ENCODE measurements around the gene PATE3.

DNA sequence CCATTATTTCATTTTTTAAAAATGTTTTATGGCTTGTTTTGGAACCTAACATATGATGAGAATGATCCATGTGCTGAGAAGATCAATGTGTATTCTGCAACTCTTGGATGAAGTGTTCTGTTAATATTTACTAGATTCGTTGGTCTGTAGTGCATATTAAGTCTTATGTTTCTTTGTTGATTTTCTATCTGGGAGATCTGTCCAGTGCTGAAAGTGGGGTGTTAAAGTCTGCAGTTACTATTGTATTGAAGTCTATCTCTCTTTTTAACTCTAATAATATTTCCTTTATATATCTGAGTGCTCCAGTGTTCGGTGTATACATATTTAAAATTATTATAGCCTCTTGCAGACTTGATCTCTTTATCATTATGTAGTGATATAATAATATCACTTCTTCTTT lies 11.9 kb downstream of the PATE3 start:
- TF ChIP-seq CTCF (IDR thresholded peaks at IDR 0.05; ENCODE audit: low read length) (no peak), EZH2 (optimal IDR thresholded peaks at IDR 0.05; ENCODE audit: low read depth, low read length) (no peak), EZH2phosphoT487 (IDR thresholded peaks at IDR 0.05; ENCODE audit: low read length) (no peak)
